H9 (cell line): ENCODE results near the gene CRNKL1. TPM values are rescaled to one million over a fixed set of nuclear protein-coding genes. Genes with fewer than 3 reads are reported as not detected.

Experiments
- DNase-seq: peaks from one replicate; pipeline ENCODE4 v3.0.0-alpha.2; 2017
- H2AFZ ChIP-seq: one replicate; pipeline ENCODE4 v1.6.1; 2013; ENCODE audit warnings: mild to moderate bottlenecking, low read length, control low read depth, moderate library complexity
- H2AK5ac ChIP-seq: 2 replicates; pipeline ENCODE4 v1.6.1; 2013; ENCODE audit warnings: low read length, control low read depth, mixed read lengths; ENCODE audit not compliant: insufficient read length
- H2BK120ac ChIP-seq: one replicate; pipeline ENCODE4 v1.6.1; 2013; ENCODE audit warnings: low read depth, mild to moderate bottlenecking, low read length, control low read depth, inconsistent platforms; ENCODE audit not compliant: poor library complexity, severe bottlenecking
- H2BK12ac ChIP-seq: 2 replicates; pipeline ENCODE4 v1.6.1; 2013; ENCODE audit warnings: low read length, control low read depth, mixed read lengths, low read depth; ENCODE audit not compliant: insufficient read length
- H2BK15ac ChIP-seq: 2 replicates; pipeline ENCODE4 v1.6.1; 2013; ENCODE audit warnings: low read depth, low read length, control low read depth
- H2BK20ac ChIP-seq: one replicate; pipeline ENCODE4 v1.6.1; 2013; ENCODE audit warnings: low read depth, mild to moderate bottlenecking, low read length, control low read depth, inconsistent platforms; ENCODE audit not compliant: poor library complexity, severe bottlenecking
- H2BK5ac ChIP-seq: 2 replicates; pipeline ENCODE4 v1.6.1; 2013; ENCODE audit warnings: low read length, control low read depth, mixed read lengths; ENCODE audit not compliant: insufficient read length
- H3K14ac ChIP-seq: 2 replicates; pipeline ENCODE4 v1.6.1; 2013; ENCODE audit warnings: low read length, control low read depth; ENCODE audit not compliant: insufficient read depth
- H3K18ac ChIP-seq: 2 replicates; pipeline ENCODE4 v1.6.1; 2013; ENCODE audit warnings: low read depth, mild to moderate bottlenecking, mixed read lengths, low read length, control low read depth; ENCODE audit not compliant: insufficient read length
- H3K23ac ChIP-seq: 2 replicates; pipeline ENCODE4 v1.6.1; 2013; ENCODE audit warnings: low read length, control low read depth, mixed read lengths, low read depth; ENCODE audit not compliant: insufficient read length
- H3K23me2 ChIP-seq: 2 replicates; pipeline ENCODE4 v1.6.1; 2013; ENCODE audit warnings: low read depth, mild to moderate bottlenecking, mixed read lengths, low read length, control low read depth; ENCODE audit not compliant: insufficient read length, poor library complexity, severe bottlenecking
- H3K27ac ChIP-seq: 2 replicates; pipeline ENCODE4 v1.5.1; 2013; ENCODE audit warnings: low read length, control low read depth, mixed read lengths, low read depth; ENCODE audit not compliant: insufficient read length
- H3K27me3 ChIP-seq: 2 replicates; pipeline ENCODE4 v1.6.1; 2013; ENCODE audit warnings: low read length, control low read depth, inconsistent platforms; ENCODE audit not compliant: insufficient read depth
- H3K4ac ChIP-seq: 2 replicates; pipeline ENCODE4 v1.6.1; 2013; ENCODE audit warnings: low read depth, mild to moderate bottlenecking, control low read depth, inconsistent platforms, low read length, moderate library complexity
- H3K4me1 ChIP-seq: 2 replicates; pipeline ENCODE4 v1.6.1; 2013; ENCODE audit warnings: low read length, control low read depth, inconsistent platforms; ENCODE audit not compliant: insufficient read depth
- H3K4me2 ChIP-seq: 2 replicates; pipeline ENCODE4 v1.6.1; 2013; ENCODE audit warnings: low read length, control low read depth, mixed read lengths; ENCODE audit not compliant: insufficient read length, insufficient read depth
- H3K56ac ChIP-seq: 2 replicates; pipeline ENCODE4 v1.6.1; 2013; ENCODE audit warnings: low read depth, mild to moderate bottlenecking, mixed read lengths, low read length, control low read depth; ENCODE audit not compliant: insufficient read length
- H3K79me1 ChIP-seq: 2 replicates; pipeline ENCODE4 v1.6.1; 2013; ENCODE audit warnings: low read depth, mild to moderate bottlenecking, moderate library complexity, low read length, control low read depth, inconsistent platforms; ENCODE audit not compliant: insufficient read depth, poor library complexity, severe bottlenecking
- H3K79me2 ChIP-seq: 2 replicates; pipeline ENCODE4 v1.6.1; 2013; ENCODE audit warnings: low read length, control low read depth, inconsistent platforms; ENCODE audit not compliant: insufficient read depth
- H3K9ac ChIP-seq: 2 replicates; pipeline ENCODE4 v1.6.1; 2013; ENCODE audit warnings: low read length, control low read depth, mixed read lengths; ENCODE audit not compliant: insufficient read length; ENCODE audit errors: extremely low read depth
- H3K9me3 ChIP-seq: one replicate; pipeline ENCODE4 v1.6.1; 2013; ENCODE audit warnings: low read depth, low read length, inconsistent platforms; ENCODE audit not compliant: control insufficient read depth
- H3T11ph ChIP-seq: one replicate; pipeline ENCODE4 v1.6.1; 2013; ENCODE audit warnings: mild to moderate bottlenecking, low read length, control low read depth, inconsistent platforms
- H4K20me1 ChIP-seq: one replicate; pipeline ENCODE4 v1.6.1; 2013; ENCODE audit not compliant: control insufficient read depth, insufficient read length, insufficient read depth
- H4K5ac ChIP-seq: 2 replicates; pipeline ENCODE4 v1.6.1; 2013; ENCODE audit warnings: low read depth, mild to moderate bottlenecking, mixed read lengths, low read length, control low read depth; ENCODE audit not compliant: insufficient read length
- H4K8ac ChIP-seq: replicated peaks from 2 replicates; pipeline ENCODE4 v1.6.1; 2013; ENCODE audit warnings: low read length, control low read depth, mixed read lengths, low read depth; ENCODE audit not compliant: insufficient read length
- H4K91ac ChIP-seq: 2 replicates; pipeline ENCODE4 v1.6.1; 2013; ENCODE audit warnings: low read depth, mild to moderate bottlenecking, moderate library complexity, mixed read lengths, low read length, control low read depth; ENCODE audit not compliant: insufficient read length
- H3K27ac Mint-ChIP-seq, 3 experiments: 2 replicates in 2 of 3; 3 replicates in 1 of 3; pipeline ENCODE4 v1.8.0; 2020 to 2021; ENCODE audit warnings: mixed read lengths in 3 of 3, mild to moderate bottlenecking in 1 of 3, moderate library complexity in 1 of 3
- H3K27me3 Mint-ChIP-seq: 2 replicates; pipeline ENCODE4 v1.8.0; 2021; ENCODE audit warnings: low read depth, mild to moderate bottlenecking, moderate library complexity, mixed read lengths
- H3K36me3 Mint-ChIP-seq, 3 experiments: 2 replicates in 2 of 3; 3 replicates in 1 of 3; pipeline ENCODE4 v1.8.0; 2020 to 2021; ENCODE audit warnings: low read depth in 3 of 3, mixed read lengths in 3 of 3; ENCODE audit not compliant: insufficient read depth in 1 of 3
- H3K4me1 Mint-ChIP-seq, 2 experiments: 2 replicates each; pipeline ENCODE4 v1.8.0; 2020; ENCODE audit warnings: mixed read lengths in 2 of 2
- H3K4me3 Mint-ChIP-seq, 2 experiments: 2 replicates in 1 of 2; 3 replicates in 1 of 2; pipeline ENCODE4 v1.8.0; 2020 to 2021; ENCODE audit warnings: mild to moderate bottlenecking in 2 of 2, mixed read lengths in 2 of 2, moderate library complexity in 1 of 2
- H3K9me3 Mint-ChIP-seq, 2 experiments: 2 replicates in 1 of 2; 3 replicates in 1 of 2; pipeline ENCODE4 v1.8.0; 2020; ENCODE audit warnings: mild to moderate bottlenecking in 2 of 2, mixed read lengths in 2 of 2, moderate library complexity in 1 of 2
- WGBS: extraction: QIAGEN DNeasy Blood & Tissue Kit; methylation state at CpG from one replicate; pipeline ENCODE4 v1.1.7; 2013; ENCODE audit warnings: missing lambda C conversion rate, low lambda C conversion rate, mixed read lengths; ENCODE audit not compliant: insufficient read length; ENCODE audit errors: extremely low coverage; 5-methylcytosine and 5-hydroxymethylcytosine counted together
- total RNA-seq: library from RNA; stranded (reverse); gene quantifications from 2 replicates; pipeline ENCODE4 v1.2.1, GENCODE V29; 2021
- TF ChIP-seq, protein P1 (sequence below): fragments of 200-600 bp; sonication (generic); conservative IDR thresholded peaks from 3 replicates; pipeline ENCODE4 v1.8.0; 2021; ENCODE audit warnings: antibody characterized with exemption, mild to moderate bottlenecking

The CRNKL1 gene
- total RNA-seq, 1 experiment from 2014 or later = 30.2 TPM

DNA sequence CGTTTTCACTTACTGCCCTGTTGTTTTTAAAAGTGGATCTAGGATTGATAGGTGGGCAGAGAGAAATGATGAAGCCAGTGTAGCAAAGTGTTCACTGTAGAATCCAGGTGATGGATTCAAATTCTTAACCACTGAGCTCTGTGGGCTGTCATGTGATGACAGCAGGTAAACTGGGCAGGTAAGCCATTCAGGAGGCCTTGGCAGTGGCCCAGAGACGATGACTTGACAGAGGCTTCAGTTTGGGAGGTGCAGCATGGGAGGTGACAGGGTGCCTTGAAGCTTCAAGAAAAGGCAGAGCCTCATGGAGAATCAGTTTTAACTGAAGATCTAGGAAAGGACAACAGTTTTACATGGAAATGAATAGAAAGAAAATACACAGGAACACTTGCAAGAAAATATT, 33.1 kb downstream of the CRNKL1 start:
- no CpG with 5 or more reads among the region's 2 CpGs for WGBS
- Histone ChIP-seq H3K9ac (no peak overlapping the region), H2BK12ac (no peak overlapping the region), H3K4me2 (no peak overlapping the region), H3K9me3 (no peaks in the 10 kb centered on the region), H3K27me3 (no peaks in the 10 kb centered on the region), H3K23me2 (no peaks in the 10 kb centered on the region), H4K91ac (no peak overlapping the region), H2AFZ (no peak overlapping the region), H2BK120ac (no peak overlapping the region), H4K5ac (no peak overlapping the region), H3K79me2 (peaks cover 11% of the 10 kb centered on the region; the same call in 1 of the 2 replicates), H3K56ac (no peak overlapping the region), H3K23ac (no peak overlapping the region), H2BK15ac (no peak overlapping the region), H3T11ph (no peak overlapping the region), H3K79me1 (peaks cover 6% of the 10 kb centered on the region), H3K4me1 (peaks cover 2% of the 10 kb centered on the region; the same call in 1 of the 2 replicates), H4K8ac (no peak overlapping the region), H2AK5ac (no peak overlapping the region), H2BK20ac (no peak overlapping the region), H3K14ac (no peak overlapping the region), H3K27ac (no peak overlapping the region), H3K18ac (no peak overlapping the region), H2BK5ac (no peak overlapping the region), H4K20me1 (no peaks in the 10 kb centered on the region), H3K4ac (no peak overlapping the region)
- TF ChIP-seq, protein P1, sequence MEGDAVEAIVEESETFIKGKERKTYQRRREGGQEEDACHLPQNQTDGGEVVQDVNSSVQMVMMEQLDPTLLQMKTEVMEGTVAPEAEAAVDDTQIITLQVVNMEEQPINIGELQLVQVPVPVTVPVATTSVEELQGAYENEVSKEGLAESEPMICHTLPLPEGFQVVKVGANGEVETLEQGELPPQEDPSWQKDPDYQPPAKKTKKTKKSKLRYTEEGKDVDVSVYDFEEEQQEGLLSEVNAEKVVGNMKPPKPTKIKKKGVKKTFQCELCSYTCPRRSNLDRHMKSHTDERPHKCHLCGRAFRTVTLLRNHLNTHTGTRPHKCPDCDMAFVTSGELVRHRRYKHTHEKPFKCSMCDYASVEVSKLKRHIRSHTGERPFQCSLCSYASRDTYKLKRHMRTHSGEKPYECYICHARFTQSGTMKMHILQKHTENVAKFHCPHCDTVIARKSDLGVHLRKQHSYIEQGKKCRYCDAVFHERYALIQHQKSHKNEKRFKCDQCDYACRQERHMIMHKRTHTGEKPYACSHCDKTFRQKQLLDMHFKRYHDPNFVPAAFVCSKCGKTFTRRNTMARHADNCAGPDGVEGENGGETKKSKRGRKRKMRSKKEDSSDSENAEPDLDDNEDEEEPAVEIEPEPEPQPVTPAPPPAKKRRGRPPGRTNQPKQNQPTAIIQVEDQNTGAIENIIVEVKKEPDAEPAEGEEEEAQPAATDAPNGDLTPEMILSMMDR = no peak
- Mint-ChIP-seq H3K9me3 (no peaks in the 10 kb centered on the region), H3K27ac (no peak overlapping the region; a peak in 1 of 7 replicates), H3K4me3 (peak overlapping the region; percentile 39 to 83; a peak in 4 of 5 replicates), H3K4me1 (peaks cover 15 to 27% of the 10 kb centered on the region in 2 experiments), H3K27me3 (no peaks in the 10 kb centered on the region; the same call in 1 of the 2 replicates), H3K36me3 (peaks cover 0 to 12% (median 9%) of the 10 kb centered on the region in 3 experiments; a peak in 5 of 7 replicates)
- DNase-seq = no peak
